KOPT-K1 (cell line): ENCODE measurements around the gene TNP1.

ENCODE experiments used
- H3K27ac ChIP-seq: fragments of 200-600 bp; sonication (generic); 2 replicates; pipeline ENCODE4 v1.5.1; 2016; ENCODE audit warnings: antibody characterized with exemption, mild to moderate bottlenecking, low read depth, low read length; ENCODE audit not compliant: poor library complexity, severe bottlenecking
- H3K36me3 ChIP-seq: fragments of 200-600 bp; sonication (generic); 2 replicates; pipeline ENCODE4 v1.5.1; 2017; ENCODE audit warnings: antibody characterized with exemption, mild to moderate bottlenecking, low read length, moderate library complexity; ENCODE audit not compliant: insufficient read depth
- H3K9me3 ChIP-seq: fragments of 200-600 bp; sonication (generic); 2 replicates; pipeline ENCODE4 v1.5.1; 2017; ENCODE audit warnings: antibody characterized with exemption, low read length, mild to moderate bottlenecking; ENCODE audit not compliant: insufficient read depth, poor library complexity, severe bottlenecking

The TNP1 gene

DNA sequence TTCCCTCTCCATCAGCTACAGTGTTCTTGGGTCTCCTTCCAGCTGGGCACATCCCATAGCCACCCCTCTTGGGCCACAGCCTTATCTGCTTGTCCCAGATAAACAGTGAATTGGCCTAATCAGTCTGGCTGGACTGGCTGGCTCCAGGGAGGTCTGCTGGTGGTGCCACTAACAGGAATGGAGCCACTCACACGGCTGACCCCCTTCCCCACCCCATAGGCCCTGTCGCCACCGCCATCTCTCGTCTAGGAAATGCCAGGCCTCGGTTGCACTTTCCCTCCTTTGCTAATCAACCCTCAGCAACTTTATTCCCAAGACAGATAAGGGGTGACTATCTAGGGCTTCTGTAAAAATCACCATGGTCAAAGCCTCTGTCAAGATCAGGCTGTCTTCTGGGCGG, 23.0 kb upstream of the TNP1 start:
- H3K36me3 ChIP-seq = no peaks in the 10 kb centered on the region
- H3K9me3 ChIP-seq = peaks cover 3% of the 10 kb centered on the region
- no peak overlapping the region for H3K27ac ChIP-seq

DNA sequence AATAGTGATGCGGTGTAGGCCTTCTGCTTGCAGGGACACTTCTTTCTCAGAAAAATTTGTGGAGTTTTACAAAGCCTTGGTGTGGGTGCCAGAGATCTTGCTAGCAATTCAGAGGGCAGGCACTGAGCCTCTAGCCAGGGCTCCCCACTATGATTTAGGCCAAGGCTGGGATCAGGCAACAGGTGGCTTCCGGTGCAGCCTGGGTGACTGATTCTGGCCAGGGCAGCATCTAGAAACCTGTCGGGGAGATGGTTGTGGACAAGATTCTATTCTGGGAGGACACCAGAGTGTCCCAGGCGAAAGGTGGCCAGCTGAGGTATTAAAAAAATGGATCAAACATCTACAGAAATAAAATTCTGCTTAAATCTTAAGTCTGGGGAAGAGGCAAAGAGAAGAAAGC, 21.5 kb upstream of the TNP1 start:
- no peaks in the 10 kb centered on the region for H3K36me3 ChIP-seq
- H3K27ac ChIP-seq = no peak overlapping the region
- H3K9me3 ChIP-seq = peaks cover 3% of the 10 kb centered on the region

DNA sequence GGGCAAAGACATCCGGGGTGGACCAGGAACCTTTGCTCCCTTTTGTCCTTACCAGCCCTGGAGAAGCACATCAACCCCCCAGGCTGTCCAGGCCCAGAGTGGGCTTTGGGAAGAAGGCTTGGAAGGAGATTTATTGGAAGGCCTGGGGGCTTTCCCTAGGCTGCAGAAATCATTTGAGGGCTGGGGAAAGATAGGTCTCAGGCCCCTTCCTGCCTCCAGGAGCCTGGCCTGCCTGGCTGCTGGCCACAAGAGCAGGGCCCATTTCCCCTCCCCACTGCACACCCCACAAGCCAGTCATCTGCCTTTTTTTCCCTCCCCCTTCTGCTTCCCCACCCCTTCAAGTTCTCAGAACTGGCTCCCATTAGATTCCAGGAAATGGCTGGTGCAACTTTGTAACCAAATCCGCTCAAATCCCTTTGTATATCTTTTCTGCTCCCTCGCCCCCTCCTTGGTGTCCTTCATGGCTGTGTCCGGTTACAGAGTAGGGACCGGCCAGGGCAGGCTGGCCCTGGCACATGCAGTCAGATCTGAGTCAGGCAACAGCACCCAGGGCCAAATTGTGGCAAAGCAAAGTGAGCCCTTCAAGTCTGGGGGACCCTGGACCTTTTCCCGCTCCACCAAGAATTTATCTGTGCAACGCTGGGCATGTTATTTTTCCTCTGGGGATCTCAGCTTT, 20.8 kb upstream of the TNP1 start:
- H3K9me3 ChIP-seq = no peaks in the 10 kb centered on the region
- no peaks in the 10 kb centered on the region for H3K36me3 ChIP-seq
- no peak overlapping the region for H3K27ac ChIP-seq

DNA sequence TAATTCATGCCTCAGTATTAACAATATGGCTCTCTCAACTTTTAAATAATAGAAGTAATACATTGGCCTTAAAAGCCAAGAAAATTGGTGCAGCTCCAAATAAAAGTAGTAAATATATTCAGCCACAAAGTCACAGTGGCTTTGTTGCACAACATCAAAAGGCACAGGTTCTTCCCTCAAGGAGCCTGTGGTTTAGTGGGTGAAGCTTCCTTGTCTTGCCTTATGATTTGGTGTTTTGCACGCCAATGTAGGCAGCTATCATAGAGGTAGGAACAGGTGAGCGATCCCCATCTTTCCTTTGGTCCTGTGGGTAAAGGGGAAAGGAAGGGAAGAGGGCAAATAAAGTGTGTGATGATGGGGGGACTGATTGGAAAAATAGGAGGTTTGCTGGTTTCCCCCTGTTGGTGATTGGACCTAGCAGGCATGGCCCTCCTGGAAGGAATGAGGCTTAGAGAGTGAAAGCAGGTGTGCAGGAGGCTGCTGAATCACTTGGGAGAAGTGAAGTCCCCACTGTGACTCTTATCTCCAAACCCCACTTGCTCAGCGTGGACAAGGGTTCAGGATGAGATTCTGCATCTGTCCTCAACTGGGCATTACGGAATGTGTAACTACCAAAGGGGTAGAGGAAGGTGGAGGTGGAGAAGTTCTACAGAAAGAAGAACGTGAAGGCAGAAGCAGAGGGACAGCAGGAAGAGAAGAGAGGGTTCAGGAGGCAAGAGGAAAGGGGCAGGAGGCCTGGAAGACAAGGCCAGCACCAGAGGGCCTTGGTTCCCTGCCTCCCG, 20.1 kb upstream of the TNP1 start:
- Histone ChIP-seq H3K27ac (no peak overlapping the region), H3K36me3 (no peaks in the 10 kb centered on the region), H3K9me3 (no peaks in the 10 kb centered on the region)

DNA sequence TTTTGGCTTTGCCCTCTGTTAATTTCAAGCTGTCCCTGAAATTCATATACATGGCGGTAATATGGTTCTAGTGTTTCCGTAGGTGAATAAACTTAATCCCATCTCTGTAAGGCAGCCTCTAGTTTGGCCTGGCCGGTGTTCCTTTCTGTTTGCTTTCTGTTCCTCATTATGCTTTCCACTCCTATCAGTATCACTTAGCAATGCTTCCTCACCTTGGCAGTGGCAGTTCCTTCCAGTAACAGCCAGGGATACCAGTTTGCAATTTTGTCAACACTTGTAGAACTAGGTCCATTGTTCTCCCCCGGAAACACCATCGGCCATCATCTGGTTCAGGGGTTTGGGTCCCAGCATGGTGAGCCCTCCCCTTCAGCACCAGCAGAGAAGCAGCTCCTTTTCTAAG, 18.2 kb upstream of the TNP1 start:
- Histone ChIP-seq H3K27ac (no peak overlapping the region), H3K36me3 (no peaks in the 10 kb centered on the region), H3K9me3 (no peaks in the 10 kb centered on the region)

DNA sequence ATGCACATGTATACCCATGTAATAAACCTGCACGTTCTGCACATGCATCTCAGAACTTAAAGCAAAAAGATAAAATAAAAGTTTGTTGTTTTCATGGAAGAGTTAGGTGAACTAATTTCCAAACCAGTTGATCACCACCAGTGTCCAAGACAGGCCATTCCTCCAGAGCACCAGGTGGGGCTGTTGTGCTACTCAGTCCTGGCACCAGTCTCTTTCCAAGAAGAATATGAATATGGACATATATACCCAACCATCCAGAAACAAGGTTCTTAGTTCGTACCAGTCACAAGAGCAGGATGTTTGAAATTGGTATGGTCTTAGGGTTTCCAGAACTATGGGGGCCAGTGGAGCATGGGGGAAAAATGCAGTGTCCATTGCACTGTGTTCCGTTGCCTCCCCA, 17.2 kb upstream of the TNP1 start:
- Histone ChIP-seq H3K36me3 (no peaks in the 10 kb centered on the region), H3K9me3 (no peaks in the 10 kb centered on the region), H3K27ac (no peak overlapping the region)

DNA sequence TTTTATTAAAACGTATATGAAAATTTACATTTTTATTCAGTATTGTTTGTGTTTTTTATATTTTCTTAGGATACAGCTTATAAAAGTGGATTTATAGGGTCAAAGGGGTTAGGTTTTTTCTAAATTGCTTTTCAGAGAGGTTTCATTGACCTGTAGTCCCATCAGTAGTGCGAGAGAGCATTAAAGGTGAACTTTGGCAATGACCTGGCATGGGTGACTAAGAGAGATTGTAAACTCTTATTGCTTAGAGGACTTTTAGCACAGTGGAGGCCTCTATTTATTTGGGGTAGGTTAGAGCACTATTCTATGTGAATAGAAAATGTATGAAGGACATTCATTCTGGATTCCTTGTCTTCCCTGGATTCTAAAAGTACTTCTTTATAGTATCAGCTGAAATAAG, 16.0 kb upstream of the TNP1 start:
- no peak overlapping the region for H3K27ac ChIP-seq
- H3K36me3 ChIP-seq = no peaks in the 10 kb centered on the region
- H3K9me3 ChIP-seq = no peaks in the 10 kb centered on the region

DNA sequence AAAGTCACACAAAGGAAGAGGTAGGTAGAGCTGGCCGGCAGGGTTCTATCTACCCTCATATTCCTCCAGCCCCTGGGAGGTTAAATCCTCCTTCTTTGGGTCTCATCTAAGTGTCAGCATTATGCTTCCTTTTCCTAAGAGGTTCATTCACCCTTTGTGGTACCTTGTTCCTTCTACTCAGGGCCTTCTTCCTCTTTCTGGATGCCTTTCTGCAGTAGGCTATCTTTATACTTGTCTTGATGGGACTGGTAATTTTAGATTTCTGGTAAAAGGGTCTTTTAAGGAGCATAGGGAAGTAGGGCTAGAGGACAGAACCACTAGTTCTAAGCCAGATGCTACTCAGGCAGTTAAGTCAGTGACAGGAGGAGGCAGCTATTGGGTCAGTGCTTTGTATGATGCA, 13.7 kb upstream of the TNP1 start:
- H3K27ac ChIP-seq = no peak overlapping the region
- H3K9me3 ChIP-seq = no peaks in the 10 kb centered on the region
- H3K36me3 ChIP-seq = no peaks in the 10 kb centered on the region

DNA sequence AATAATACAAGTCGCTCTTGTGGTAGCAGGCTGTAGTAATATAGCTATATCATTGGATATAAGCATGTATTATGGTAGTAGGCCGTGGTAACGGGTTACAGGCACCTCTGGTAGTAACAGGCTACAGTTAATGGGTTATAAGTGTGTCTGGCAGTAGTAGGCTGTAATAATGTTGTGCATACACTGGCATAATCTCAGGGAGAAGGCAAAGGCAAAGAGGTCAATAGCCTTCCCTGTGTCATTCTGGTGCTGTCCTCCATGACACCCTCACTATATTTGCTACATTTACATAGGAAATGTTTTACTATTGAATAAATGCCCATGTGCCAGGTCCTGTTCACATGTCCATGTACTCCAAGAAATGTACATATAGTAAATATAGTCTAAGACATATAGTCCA, 12.8 kb upstream of the TNP1 start:
- Histone ChIP-seq H3K36me3 (no peaks in the 10 kb centered on the region), H3K9me3 (no peaks in the 10 kb centered on the region), H3K27ac (no peak overlapping the region)

DNA sequence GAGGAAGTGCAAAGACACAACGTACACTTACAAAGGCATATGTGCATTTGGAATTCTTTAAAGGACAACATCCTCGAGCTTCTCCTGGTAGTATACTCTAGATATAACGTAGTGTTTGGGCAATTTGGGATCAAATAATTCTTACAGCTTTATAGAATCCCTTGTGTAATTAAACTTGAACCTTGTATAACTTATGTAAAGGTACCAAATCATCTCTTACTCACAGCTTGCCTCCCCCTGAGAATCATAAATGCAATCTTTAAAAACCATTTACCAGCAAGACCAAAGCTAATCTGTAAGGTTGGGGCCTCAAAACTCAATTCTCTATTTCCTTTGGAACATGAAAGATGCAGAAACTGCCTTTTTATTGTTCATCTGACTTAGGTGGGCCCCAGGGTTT, 12.2 kb upstream of the TNP1 start:
- Histone ChIP-seq H3K27ac (no peak overlapping the region), H3K9me3 (no peaks in the 10 kb centered on the region), H3K36me3 (no peaks in the 10 kb centered on the region)

DNA sequence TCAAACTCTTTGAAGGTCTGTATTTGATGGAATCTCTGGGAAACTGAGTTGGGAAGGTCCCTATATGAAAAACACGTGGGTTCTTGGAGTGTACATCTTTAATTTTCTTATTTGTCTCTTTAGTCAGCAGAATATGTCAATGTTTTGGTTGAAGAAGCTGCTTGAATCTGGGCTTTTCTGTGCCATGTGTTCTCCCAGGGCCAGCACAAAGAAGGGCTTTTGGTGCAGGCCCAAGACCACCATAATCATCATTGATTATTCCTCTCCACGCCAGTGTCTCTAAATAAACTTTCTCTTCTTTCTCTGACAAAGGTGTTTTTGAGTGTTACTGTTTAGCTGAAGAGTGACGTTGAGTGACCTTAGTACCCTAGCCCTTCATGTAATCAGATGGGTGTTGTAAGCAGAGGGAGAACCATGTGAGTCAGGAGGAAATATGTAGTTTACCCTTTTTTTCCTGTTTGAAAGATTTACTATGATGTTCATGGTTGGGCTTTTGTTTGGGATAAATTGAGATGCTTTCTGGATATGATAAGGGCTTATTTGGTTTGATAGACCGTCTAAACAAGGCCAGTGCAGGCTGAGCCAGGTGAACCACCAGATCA, 11.6 kb upstream of the TNP1 start:
- no peaks in the 10 kb centered on the region for H3K9me3 ChIP-seq
- H3K27ac ChIP-seq = no peak overlapping the region
- no peaks in the 10 kb centered on the region for H3K36me3 ChIP-seq

DNA sequence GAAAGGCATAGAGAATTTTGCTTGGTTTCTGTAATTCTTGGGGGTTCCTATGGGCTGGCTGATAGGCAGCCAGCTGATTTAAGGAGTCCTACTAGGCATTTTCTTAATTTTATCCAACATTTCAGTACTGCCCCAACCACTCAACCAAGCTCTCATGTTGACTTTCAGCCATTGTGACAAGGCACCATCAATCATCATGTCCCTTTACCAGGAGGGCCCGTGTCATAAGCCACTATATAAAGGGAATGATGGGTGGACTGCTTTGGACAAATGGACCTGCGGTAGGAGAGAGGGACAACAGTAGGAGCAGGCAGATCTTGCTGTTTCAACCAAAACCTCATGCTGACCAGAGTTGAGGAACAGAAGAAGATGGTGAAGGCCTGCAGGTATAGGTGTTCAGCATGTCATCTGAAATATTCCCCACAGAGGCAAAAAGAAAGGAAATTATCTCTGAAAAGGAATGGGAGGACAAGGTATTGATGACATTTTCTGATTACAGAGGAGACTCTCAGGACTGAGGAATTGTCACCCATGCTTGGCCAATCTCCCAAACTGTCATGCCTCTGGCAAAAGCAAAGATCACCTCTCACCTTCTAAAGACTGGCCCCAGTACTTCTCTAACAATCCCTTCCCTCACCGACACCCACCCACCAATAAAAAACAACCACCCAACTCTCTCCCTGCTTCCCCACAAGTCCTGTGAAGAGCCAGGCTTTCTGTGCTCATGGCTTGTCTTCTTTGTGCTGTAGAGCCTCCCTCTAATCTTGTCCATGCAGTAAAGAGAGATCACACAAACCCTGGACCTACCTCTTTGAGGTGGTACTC, 10.9 kb upstream of the TNP1 start:
- no peaks in the 10 kb centered on the region for H3K36me3 ChIP-seq
- no peaks in the 10 kb centered on the region for H3K9me3 ChIP-seq
- H3K27ac ChIP-seq = no peak overlapping the region

DNA sequence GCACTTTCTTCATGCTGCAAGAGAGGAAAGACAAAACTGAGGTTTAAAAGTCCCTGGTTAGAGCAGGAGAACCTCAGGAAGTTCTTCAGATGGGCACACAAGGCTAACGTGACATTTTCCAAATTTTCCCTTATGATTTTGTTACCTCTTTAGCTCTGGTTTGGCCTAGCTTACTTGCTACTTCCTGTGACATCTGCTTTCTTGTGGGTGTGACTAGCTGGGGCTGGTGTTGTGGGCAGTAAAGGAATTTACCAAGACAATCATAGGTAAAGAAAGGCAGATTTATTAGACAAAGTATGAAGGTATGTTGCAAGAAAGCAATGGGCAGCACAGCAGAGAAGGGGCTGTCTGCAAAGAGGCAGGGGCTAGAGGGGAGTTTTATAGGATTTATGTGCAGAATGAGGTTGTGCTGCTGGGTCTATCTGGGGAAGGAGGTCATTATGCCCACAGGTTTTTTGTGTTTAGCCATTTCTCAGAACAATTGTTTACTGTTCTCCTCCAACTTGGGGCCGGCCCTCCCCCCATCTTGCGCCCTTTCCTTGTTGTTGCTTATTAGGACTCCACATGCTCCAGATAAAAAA, 6.7 kb upstream of the TNP1 start:
- Histone ChIP-seq H3K36me3 (no peaks in the 10 kb centered on the region), H3K27ac (no peak overlapping the region), H3K9me3 (no peaks in the 10 kb centered on the region)

DNA sequence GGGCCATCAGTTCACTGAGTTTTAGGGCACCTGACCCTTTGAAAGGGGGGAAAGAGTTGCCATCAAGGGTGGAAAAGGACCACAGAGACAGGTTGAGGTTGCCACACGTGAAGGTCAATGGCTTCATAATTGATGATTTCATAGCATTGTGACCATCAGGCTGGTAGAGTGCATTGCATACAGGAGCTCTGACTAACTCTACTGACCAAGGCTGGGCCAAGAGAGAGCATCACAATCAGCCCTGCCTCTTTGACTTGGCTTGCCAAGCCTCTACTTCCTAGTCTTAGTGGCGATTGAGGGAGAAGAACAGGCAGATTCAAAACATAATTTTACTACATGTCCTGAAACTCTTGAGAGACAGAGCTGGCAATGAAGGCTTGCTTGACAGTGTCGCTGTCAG, 5.8 kb upstream of the TNP1 start:
- Histone ChIP-seq H3K9me3 (no peaks in the 10 kb centered on the region), H3K36me3 (no peaks in the 10 kb centered on the region), H3K27ac (no peak overlapping the region)

DNA sequence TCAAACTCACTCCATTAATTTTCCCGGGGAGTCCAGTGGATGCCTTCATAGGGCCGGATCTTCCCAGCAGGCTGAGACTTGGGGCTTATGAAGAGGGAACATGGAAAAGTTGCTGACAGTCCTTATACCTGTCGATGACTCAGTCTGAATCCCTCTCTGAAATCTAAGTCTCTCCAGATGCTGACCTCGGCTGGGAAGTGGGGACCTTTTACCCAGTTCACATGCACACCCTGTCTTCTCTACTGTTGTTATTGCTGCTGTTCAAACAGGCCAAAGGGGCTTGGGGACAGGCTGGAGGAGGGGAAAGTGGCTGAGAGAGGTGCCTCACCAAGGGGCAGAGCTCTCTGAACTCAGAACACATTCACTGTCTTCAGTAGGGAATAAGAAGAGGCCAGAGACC, 4.1 kb upstream of the TNP1 start:
- Histone ChIP-seq H3K27ac (no peak overlapping the region), H3K9me3 (no peaks in the 10 kb centered on the region), H3K36me3 (no peaks in the 10 kb centered on the region)
